HG03045 (cell line): ENCODE measurements around the gene ARHGEF11.

ENCODE experiments used
- ATAC-seq: cut with Tn5 transposase; IDR thresholded peaks from one replicate; pipeline ENCODE4 v1.9.1; 2021; ENCODE audit warnings: mild to moderate bottlenecking, moderate library complexity; ENCODE audit not compliant: unreplicated experiment

Gene ARHGEF11

DNA sequence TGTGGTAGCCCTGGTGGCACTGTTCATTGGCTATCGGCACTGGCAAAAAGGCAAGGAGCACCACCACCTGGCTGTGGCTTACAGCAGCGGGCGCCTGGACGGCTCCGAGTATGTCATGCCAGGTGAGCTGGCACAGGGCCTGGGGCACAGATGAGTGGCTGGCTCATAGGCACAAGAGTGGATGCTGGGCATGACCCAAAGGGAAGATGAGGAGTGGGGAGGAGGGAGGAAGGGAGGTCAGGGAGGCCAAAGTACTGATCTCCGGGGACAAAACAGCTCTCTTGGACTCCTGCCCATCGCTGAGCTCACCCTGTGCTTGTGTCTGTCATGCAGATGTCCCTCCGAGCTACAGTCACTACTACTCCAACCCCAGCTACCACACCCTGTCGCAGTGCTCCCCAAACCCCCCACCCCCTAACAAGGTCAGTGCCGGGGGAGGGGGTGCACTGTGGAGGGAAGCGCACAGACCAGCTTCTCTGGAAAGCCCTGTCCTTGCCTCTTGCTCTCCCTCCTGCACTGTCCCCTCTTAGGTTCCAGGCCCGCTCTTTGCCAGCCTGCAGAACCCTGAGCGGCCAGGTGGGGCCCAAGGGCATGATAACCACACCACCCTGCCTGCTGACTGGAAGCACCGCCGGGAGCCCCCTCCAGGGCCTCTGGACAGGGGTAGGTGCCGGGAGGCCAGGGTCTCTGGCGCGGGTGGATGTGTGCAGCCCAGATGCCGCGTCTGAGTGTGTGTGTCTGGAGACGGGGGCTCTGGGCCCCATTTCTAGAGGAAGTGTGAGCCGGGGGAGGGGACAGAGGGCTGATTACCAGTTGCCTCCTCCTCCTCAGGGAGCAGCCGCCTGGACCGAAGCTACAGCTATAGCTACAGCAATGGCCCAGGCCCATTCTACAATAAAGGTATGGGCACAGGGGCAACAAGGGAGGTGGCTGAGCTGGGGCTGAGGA is 132.4 kb downstream of the ARHGEF11 start:
- ATAC-seq, result no peak

DNA sequence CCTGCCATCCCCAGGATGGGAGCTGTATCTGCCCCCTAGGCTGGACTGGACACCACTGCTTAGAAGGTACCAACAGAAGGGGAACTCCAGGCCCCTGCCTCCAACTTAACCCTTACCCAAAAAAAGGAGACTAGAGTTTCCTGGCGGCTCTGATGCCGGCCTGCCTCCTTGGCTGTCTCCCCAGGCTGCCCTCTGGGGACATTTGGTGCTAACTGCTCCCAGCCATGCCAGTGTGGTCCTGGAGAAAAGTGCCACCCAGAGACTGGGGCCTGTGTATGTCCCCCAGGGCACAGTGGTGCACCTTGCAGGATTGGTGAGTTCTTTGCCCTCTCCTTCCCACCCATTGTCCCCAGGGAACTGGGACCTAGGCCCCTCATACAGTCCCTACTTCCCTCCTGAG is 133.2 kb downstream of the ARHGEF11 start:
- no peak for ATAC-seq

DNA sequence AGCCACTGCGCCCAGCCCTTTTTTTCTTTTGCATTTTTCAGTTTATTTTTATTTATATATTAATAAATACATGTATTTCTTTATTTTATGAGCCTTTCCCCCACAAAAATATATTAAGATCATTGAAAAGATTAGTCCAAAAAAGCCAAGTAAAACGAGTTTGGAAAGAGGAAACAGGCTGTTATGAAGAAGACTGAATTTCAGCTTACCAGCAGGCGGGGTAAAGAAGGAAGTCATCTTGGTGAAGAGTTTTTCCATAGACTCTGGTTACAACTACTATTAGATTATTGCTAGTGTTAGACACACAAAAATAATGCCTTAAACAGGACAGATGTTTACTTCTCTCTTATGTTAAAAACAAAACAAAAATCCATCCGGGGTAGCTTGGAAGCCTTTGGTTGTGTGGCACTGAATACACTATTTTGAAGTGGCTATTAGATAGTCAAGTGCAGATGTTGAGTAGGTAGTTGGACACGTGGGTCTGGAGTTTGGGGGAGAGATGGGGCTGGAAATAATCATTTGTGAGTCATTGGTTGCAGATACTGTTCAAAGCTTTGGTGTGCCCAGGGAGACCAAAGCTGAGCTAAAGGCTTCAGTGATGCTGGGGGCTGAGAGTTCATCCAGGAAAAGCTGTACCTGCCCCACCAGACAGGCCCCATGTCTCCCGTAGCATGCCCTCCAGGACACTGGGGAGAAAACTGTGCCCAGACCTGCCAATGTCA is 133.8 kb downstream of the ARHGEF11 start:
- no peak for ATAC-seq

DNA sequence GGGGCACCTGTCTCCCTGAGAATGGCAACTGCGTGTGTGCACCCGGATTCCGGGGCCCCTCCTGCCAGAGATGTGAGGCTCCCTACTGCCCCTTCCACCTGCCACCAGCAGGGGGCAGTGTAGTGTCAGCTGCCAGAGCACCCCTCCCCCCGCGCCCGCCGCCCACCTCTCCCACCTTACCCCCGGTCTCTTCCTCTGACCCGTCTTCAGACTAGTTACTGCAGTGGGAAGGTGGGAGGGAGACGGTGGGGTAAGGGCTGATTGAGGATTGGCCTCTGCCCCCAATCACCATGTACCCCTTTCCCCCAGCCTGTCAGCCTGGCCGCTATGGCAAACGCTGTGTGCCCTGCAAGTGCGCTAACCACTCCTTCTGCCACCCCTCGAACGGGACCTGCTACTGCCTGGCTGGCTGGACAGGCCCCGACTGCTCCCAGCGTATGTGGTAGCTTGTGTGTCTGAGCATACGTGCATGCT is 135.2 kb downstream of the ARHGEF11 start:
- no peak for ATAC-seq

DNA sequence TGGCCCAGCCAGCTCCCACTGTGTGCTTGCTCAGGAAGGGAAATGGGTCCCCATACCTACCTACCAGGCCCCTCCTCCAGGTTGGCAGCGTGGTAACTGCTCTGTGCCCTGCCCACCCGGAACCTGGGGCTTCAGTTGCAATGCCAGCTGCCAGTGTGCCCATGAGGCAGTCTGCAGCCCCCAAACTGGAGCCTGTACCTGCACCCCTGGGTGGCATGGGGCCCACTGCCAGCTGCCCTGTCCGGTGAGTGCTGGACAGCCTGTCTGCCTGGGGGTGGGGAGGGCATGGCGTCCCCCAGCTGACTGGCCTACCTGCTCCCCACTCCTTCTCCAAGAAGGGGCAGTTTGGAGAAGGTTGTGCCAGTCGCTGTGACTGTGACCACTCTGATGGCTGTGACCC is 135.9 kb downstream of the ARHGEF11 start:
- ATAC-seq, result no peak

- ATAC-seq, result no peak
Measured at GRCh38 chr1:156908955-156909354, 136.6 kb downstream of the ARHGEF11 start.

- no peak for ATAC-seq
Measured at GRCh38 chr1:156908541-156908940, 137.0 kb downstream of the ARHGEF11 start.

GRCh38 chr1:156906206-156906906 is 139.2 kb downstream of the ARHGEF11 start:
- no peak for ATAC-seq

DNA sequence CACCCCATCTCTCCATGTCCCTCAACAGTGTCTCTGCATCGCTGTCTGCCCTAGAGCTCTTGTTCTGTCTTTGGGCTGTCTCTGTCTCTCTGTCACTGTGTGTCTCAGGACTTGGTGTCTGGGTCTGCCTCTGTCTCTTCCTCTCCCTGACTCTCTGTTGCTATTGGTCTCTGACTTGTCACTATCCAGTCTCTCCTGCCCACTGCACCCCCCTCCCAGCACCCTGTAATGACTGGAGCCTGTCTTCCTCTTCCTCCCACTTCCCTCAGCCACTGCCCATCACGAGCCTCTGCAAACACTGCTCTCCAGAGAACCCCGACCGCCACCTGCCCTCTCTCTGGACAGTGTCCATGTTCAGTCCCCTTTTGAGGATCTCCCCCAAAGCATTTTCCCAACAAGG is 139.9 kb downstream of the ARHGEF11 start:
- ATAC-seq, result no peak

DNA sequence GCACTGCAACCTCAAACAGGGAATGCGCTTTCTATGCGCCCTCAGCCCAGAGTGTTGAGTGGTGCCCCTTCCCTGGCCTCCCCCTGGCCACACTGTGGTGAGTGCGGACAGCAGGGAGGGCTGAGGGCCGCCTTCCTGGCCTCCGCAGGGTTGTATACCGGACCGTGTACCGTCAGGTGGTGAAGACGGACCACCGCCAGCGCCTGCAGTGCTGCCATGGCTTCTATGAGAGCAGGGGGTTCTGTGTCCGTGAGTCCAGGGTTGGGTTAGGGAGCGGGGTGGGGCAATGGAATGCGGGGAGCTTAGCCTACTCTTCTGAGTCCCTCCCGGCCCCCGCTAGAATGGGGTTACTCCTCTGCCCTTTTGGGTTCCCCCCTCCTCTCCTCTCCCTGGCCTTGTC is 140.4 kb downstream of the ARHGEF11 start:
- ATAC-seq, result no peak

- ATAC-seq, result no peak
Measured at GRCh38 chr1:156904187-156904959, 141.2 kb downstream of the ARHGEF11 start.

GRCh38 chr1:156903328-156904091 is 142.0 kb downstream of the ARHGEF11 start:
- no peak for ATAC-seq

GRCh38 chr1:156901966-156902915 is 143.3 kb downstream of the ARHGEF11 start:
- ATAC-seq, result no peak

- no peak for ATAC-seq
Measured at GRCh38 chr1:156901590-156901900, 144.0 kb downstream of the ARHGEF11 start.

DNA sequence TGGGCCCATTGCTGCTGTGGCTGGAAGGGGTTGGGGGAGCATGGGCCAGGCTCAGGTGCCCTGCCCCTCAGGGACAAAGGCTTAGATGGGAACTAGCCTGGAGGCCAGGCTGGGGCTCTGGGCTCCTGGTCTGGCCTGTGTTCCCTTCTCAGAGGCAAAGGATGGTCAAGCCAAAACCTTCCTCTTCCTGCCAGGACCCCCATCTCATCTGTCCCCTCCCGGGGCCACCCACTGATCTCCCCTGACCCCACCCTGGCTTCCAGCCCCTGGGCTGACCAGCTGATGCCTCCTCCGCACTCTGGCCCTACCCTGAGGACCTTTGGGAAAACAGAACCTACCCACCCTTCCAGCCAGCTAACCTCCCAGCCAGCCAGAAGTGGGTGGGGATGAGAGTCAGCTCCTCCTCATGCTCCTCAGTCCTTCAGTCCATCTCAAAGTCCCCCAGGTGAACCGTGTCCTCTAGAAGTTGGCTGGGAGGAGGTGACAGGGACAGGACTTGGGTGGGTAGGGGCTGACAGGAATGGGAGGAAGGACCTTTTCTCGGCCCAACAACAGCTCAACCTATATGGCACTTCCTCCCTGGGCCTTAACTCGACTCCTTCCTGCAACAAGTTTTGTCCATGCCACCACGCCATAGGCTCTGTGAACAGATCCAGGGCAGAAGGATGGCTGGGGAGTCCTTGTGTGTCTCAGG is 144.5 kb downstream of the ARHGEF11 start:
- ATAC-seq, result no peak

GRCh38 chr1:156899956-156900718 is 145.4 kb downstream of the ARHGEF11 start:
- no peak for ATAC-seq

GRCh38 chr1:156898971-156899664 is 146.4 kb downstream of the ARHGEF11 start:
- no peak for ATAC-seq
